Activated CD8-positive, alpha-beta memory T cell treated with anti-CD3 and anti-CD28 coated beads for 24 hours (primary cell): ENCODE measurements around the gene NHSL1.

Experiments used
- DNase-seq: peaks from one replicate; pipeline ENCODE4 v3.0.0-alpha.2; 2020

NHSL1 gene, protein sequence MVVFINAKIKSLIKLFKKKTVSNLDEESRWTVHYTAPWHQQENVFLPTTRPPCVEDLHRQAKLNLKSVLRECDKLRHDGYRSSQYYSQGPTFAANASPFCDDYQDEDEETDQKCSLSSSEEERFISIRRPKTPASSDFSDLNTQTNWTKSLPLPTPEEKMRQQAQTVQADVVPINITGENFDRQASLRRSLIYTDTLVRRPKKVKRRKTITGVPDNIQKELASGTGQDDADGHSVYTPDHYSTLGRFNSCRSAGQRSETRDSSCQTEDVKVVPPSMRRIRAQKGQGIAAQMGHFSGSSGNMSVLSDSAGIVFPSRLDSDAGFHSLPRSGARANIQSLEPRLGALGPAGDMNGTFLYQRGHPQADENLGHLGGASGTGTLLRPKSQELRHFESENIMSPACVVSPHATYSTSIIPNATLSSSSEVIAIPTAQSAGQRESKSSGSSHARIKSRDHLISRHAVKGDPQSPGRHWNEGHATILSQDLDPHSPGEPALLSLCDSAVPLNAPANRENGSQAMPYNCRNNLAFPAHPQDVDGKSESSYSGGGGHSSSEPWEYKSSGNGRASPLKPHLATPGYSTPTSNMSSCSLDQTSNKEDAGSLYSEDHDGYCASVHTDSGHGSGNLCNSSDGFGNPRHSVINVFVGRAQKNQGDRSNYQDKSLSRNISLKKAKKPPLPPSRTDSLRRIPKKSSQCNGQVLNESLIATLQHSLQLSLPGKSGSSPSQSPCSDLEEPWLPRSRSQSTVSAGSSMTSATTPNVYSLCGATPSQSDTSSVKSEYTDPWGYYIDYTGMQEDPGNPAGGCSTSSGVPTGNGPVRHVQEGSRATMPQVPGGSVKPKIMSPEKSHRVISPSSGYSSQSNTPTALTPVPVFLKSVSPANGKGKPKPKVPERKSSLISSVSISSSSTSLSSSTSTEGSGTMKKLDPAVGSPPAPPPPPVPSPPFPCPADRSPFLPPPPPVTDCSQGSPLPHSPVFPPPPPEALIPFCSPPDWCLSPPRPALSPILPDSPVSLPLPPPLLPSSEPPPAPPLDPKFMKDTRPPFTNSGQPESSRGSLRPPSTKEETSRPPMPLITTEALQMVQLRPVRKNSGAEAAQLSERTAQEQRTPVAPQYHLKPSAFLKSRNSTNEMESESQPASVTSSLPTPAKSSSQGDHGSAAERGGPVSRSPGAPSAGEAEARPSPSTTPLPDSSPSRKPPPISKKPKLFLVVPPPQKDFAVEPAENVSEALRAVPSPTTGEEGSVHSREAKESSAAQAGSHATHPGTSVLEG (N-terminal part only)

DNA sequence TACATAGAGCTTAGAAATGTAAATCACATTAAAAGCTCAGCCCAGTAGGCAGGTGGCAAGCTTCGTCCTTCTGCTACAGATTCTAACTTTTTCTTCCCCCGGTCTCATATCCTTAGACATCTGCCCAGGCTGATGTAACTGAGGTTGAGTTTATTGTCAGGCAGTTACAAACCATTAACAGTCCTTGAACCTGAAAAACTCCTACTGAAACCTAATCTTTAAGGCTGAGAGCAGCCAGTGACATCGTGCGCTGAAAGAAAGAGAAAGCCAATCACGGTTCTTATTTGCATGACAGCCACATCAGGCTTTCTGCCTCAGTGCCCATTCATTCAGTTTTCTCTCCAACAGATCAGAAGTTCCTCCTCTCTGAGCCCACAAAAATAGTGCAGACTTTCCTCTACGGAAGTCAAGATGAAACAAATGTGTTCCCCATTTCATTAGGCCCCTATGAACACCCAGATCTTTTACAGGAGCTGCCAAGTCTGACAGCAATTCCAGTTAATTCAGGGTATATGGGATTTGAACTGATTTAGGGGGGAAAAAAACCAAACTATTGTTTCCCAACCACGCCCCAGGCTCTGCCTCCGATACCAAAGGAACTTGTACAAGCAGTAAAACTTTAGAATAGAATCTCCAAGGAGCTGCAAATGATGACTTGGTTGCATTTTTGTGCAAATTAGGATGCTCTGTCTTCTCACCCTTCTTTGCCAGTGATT is at the start of gene NHSL1:
TSS of gene NHSL1 (minus strand) at position 192 of the 716 bp plus-strand sequence. CDS start 204 bp downstream, outside the sequence.
- no peak for DNase-seq

DNA sequence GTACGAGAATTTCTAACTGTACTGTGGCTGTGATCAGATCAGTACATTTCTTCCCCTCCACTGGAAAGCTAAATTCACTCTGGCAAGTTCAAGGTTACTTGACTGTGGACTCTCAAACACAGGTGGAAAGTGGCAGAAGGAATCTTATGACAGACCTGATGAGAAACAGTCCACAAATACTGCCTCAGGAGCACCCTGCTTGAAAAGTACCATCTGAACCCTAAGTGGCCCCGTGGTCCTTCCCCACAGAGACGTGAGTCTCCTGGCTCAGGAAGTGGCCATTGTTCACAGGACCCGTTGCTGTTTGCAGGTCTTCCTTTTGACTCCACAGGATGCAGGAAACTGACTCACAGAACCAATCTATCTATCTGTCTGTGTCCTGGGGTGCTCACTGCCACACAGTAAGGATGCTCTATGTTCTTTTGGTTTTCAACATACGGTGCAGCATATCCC is 47.5 kb upstream of the NHSL1 start:
- DNase-seq = no peak

DNA sequence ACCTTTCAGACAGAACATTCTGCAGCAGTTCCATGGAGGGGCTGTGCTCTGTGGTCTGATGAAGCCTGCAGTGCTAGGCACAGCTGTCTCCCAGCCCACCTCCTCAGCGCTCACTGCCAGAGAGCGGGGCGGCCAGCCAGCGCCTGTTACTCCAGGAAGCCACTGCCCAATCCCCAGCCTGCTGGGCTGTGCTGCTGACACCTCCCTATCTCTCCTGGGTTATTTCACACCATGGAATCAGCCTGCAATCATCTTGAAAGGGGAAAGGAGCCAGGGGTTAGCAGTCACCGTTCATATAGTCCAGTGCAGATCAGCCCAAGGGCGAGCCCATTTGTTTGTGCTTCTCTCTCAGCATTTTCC is 46.3 kb upstream of the NHSL1 start:
- DNase-seq = no peak

DNA sequence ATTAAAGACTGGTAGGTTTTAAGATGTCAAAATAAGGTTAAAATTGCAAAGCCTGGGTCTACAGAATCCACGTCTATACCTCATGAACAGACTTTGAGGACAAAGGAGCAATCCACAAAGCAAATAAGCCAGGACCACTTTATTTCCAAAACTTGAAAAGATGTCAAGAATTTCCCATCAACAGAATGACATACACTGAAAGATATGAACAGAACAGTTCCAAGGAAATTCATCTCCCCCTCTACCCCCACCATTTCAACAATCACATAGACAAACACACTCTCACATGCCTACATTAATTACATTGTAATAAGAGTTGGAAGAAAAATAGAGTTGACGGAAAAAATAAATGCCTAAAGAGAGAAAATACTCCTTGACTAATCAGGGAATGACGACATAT is 45.2 kb upstream of the NHSL1 start:
- no peak for DNase-seq

DNA sequence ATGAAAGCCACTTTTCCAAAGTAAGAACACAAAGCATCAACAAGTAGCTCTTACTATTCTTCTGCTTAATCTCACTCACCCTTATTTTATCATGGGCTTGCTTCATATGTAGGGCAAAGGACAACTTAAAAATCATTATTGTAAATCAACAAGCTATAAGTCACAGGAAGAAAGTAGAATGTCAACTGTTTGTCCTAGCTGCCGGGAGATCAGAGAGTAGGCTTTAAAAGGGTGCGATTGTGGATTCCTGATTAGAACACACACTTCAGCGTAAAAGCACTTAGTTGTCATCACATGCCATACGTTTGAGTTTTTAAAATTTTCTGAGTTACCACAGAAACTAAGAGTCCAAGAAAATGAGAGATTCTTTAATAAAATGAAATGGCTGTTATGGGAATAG is 44.4 kb upstream of the NHSL1 start:
- no peak for DNase-seq

DNA sequence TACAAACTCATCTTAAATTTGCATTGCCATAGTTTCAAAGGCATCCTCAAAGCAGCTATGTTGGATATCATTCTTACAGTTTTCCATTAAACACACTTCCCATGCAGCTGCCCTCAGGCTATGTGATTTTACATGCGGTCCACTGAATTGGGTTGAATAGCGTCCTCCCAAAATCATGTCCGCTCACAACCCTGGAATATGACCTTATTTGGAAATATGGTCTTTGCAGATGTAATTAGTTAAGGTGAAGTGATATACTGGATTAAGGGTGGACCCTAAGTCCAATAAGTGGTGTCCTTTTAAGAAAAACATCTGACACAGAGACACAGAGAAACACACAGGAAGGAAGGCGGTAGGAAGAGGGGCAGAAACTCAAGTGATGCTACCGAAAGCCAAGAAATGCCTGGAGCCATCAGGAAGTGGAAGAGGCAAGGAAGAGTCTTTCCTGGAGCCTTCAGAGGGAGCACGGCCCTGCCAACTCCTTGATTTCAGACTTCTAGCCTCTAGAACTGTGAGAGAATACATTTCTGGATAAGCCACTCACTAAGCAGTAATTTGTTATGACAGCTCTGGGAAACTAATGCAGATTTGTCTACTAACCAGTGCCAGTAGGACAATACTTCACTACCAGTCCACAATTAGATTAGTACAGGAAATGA is 42.7 kb upstream of the NHSL1 start:
- no peak for DNase-seq

DNA sequence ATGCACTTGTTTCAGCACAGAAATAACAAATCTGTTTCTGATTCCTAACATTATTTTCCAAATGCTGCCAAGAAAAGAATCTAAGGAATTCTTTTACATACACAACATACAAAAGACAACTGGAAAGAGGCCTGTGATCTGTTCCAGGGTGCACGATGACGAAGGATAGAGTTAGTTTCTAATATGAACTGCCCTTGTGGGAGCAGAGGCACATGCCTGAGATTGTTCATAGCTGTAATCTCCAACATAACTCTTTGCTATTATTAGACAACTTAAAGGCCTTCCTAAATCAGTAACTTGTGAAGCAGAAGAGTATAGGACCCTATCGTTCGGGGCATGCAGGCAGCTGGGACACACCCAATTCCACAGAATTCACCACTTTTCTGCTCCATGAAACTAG is 41.2 kb upstream of the NHSL1 start:
- DNase-seq = no peak

DNA sequence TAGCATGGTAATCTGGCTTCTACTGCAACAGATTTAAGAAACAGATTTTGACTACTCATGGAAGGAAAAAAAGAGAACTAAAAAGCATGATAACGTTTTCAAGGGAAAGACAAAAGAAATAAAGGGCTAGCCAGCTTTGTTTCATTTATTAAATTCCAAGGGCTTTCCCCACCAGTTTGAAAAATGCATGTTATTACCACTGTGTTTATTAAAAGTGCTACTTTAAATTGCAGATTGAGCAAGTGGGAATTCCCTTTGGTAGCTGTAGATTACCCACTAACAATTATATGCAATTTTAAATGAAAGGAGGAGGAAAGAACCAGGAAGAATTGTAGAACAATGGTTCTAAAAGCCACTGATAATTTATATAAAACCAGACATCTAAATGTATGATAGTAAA is 40.6 kb upstream of the NHSL1 start:
- no peak for DNase-seq

DNA sequence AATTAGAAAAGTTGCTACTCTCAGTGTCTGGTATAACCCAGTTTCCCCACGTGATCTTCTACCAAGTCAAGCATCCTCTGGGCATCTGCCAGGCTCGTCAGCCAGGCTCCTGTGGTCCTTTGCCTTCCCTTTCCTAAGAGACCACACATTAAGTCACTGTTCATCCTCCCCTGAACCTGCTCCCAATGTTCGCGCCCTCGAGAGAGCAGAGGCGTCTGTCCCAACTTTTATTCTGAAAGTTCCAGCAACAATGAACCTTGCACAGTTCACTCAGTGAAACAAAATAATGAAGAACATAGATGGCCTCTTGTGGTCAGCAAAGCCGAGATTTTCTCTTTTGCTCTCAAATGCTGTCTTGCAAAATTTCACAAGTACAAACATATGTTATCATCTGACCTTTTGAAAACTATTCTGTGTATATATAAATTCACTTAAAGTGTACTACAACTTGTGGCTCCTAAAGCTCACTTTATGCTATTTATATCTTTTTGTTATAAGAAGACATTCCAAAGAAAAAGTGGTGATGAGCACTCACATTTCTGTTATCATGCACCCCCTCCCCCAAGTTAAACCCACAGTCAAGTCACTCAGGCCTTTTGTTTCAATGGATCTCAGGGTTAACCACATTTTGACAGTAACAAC is 39.2 kb upstream of the NHSL1 start:
- no peak for DNase-seq

DNA sequence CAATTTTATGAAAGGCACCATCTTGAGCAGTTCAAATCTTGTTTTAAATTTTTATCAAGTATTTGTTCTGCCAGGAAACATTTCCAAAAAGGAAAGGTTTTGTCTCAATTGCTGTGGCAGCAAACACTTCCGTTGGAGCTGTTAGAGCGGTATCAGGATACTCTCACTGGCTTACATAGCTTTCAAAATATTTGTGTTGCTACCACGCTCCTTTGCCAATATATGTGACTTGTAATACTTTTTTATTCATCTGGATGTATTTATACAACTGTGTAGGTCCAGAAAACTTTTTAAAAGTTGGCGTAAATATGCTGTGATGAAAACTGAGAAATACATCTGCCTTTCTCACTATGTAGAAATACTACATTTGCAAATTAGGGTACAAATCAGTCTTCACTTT is 37.8 kb upstream of the NHSL1 start:
- no peak for DNase-seq

DNA sequence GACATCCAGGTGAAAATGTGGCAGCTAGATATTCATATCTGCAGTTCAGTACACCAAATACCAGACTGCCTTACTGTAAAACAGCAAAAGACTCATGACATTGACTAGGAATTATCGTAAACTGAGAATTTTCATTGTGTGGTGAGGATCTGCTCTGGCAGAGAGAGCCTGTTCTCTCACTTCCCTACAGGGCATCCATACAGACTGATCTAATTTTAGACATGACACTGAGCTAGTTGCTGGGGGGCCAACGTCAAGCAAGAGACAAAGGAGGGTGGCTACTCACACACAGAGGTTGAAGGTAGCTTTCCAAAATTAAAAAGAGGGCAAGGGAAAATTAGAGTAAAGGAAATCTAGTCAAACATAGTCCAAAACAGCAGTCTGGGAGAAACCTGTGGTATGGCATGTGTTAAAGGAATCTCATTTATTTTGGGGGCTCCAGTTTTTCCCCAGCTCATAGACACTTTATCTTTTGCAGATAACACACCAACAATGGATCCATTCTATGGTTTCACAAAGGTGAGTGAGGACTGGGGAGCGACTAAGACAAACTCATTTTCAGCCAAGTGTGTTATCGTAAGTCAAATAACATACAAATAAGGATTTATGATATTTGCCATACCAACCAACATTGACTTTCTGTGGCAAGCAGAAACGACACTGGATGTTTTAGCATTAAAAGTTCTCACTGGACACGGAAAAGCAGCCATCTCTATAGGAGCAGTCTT is 36.6 kb upstream of the NHSL1 start:
- DNase-seq = no peak

DNA sequence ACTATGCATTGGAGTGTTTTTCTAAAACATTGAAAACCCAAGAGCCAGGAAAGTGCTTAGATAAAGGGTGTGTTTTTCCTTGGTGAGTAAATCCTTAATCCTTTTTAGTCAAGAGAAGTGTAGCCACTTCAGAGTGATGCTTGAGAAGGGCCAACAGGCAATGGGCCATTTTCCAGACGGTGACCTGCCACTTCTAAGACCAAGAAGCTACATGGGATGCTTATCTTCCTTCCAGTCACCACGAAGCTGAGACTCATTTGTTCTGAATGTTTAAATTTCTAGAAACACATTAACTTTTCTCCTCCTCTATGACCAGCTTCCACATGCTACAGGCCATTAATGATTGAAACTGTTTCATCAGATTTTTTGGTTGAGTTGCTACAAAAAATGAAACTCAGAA is 34.4 kb upstream of the NHSL1 start:
- DNase-seq = no peak

DNA sequence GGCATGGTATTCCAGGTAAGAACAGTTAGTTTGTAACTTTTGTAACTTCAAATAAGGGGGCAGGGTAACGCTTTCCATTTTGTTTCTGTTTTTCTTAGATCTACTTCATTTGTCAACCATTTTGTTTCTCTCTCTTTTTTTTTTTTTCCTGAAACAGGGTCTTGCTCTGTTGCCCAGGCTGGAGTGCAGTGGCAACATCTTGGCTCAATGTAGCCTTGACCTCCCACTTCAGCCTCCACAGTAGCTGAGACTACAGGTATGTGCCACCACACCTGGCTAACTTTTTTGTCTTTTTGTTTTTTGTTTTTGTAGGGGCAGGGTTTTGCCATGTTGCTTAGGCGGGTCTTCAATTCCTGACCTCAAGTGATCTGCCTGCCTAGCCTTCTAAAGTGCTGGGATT is 32.1 kb upstream of the NHSL1 start:
- DNase-seq = no peak

DNA sequence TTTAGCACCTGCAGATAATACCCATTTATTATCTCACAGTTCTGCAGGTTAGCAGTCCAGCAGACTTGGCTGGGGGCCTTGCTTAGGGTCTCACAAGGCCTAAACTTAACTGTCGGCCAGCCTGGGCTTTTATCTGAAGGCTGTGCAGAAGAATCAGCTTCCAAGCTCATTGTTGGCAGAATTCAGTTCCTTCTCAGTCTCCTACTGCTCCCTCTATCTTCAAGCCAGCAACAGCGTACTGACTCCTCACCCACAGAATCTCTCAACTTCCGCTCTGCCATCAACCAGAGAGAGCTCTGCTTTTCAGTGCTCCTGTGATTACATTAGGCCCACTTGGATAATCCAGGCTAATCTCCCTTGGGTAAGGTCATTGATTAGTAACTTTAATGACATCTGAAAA is 30.2 kb upstream of the NHSL1 start:
- DNase-seq = no peak

DNA sequence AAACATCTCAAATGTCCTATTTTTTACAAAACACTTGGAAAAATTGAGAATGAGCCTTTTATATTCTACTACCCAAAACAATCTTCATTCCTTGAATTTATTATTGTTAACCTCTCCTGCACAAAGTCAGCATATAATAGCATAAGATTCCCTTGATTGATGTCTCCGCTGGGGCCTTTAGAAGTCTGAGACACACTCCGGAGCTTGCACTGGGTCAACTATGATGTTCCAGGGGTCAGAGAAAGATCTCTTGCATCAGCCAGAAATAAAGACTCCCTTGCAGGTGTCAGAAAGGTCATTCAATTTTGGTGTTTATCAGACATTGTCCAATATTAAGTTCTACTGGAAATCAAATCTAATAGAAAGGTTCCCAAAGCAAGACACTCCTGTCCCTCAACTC is 29.7 kb upstream of the NHSL1 start:
- no peak for DNase-seq

DNA sequence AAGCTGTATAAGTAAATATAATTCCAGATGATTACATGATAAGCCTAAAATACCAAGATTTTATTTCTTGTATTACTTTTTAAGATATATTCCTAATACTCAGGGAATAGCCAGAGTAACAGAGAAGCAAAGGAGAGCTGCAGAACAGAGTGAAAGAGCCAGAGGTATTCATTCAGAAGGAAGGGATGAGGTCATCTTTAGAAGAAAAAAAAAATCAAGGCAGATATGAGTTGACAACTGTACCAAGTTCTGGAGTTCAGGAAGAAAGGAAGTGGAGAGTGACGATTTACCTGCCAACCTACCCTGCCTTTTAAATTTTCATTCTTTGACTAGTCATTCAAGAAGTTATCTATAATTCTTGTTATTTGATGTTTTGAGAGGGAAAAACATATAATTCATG is 28.8 kb upstream of the NHSL1 start:
- no peak for DNase-seq

DNA sequence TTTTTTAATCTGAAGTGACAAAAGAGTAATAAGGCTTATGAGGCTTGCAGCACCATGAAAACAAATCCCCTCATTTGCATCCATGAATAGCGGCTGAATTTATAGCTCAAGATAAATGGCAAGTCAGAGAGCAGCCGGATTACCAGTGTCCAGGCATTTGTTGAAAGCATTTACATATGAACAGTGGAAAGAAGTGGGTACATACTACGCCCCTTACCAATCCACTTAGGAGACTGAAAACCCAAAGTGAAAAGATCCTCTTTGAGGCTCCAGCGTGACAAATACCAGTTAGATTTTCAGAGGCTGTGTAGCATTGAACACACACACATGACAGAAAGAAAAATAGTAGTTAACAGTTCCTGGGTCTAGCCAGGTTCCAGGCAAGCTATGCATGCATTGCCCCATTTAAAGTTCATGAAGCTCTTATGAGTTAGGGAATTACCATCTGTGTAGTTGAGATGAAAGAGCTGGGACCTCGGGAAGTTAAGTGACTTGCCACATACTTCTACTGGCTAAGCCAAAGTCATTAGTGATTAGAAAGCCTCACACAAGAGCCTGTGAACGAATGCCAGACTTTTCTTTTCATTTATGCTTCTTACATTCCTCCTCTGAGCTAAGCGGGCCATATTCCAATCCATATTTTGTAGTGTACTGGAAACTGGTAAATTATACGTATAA is 28.3 kb upstream of the NHSL1 start:
- DNase-seq = no peak

DNA sequence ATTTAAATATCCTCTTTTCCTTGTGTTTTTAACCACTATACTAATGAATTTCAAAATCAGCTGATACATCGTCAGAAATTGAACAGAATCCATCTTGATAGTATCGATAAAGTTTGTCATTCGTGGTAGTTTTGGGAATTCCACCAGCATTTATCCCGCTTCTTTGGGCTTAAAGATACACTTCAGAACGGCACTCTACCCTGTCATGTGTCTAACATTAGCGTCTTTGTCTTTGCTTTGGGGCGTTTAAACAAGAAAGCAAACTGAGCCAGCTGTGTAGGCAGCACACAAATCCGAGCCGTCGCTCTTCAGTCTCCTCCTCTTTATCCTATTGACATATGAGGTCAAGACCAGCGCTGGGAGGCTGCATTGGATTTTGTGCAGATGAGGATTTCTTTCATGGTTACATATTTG is 27.5 kb upstream of the NHSL1 start:
- no peak for DNase-seq

DNA sequence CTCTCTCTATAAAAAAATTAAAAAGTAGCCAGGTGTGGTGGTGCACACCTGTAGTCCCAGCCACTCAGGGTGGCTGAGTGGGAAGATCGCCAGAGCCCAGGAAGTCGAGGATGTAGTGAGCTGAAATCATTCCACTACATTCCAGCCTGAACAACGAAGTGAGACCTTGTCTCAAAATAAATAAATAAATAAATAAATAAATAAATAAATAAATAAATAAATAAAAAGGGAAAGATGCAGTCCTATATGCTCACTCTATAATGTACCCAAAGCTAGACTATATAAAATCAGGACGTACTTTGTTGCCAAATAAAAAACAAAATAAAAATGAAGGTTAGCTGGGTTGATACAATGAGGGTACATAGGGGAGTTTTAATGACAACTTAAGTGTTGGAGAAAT is 26.1 kb upstream of the NHSL1 start:
- no peak for DNase-seq

DNA sequence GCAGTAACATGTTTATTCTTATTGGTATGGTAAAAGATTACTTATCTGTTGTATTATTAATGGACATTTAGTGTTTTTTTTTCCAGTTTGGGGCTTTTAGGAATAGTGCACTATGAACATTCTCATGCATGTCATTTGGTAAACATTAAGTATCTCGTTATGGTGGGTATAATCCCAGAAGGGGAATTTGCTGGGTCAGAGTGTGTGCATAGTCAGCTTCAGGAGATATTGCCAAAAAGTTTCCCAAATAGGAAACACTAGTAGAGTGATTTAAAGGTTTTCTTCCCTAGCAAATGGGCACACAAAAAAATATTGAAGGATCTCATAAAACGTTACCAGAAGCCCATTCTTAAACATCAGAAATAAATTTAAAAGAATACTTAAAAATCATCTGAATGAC is 25.2 kb upstream of the NHSL1 start:
- no peak for DNase-seq
